ENCODE data around the gene SLCO3A1. TPM values are rescaled to one million over a fixed set of nuclear protein-coding genes. Genes with fewer than 3 reads are reported as not detected.

Gene SLCO3A1
- total and polyA plus RNA-seq, 2 of the 8 experiments (the other 6 are each of a cell fraction or from before 2014, with no cell fraction given): 15.1 to 20.4 TPM

- Histone ChIP-seq H2BK120ac (replicated peaks; ENCODE audit: low read depth, low read length) (no peak overlapping the region), H3K23ac (ENCODE audit: insufficient read length) (no peak overlapping the region), H4K20me1 (replicated peaks in 1 of 2; ENCODE audit: control insufficient read depth in 1 of 2, insufficient read depth in 2 of 2, low read length in 2 of 2) (no peaks in the 10 kb centered on the region), H2BK15ac (ENCODE audit: low read length) (peak overlapping the region; percentile 66; the same call in 1 of the 2 replicates), H3K9me3 (ENCODE audit: insufficient read depth in 2 of 2, low read depth in 1 of 2, low read length in 1 of 2) (no peaks in the 10 kb centered on the region), H3K4me2 (ENCODE audit: insufficient read depth in 1 of 2, low read depth in 2 of 2, low read length in 2 of 2) (0 out of 4 replicates have a peak overlapping the region, but pooled peaks of 1 of the 2 experiments have one; percentile 3), H2AFZ (ENCODE audit: low read length) (no peak overlapping the region), H3K79me1 (ENCODE audit: low read depth, low read length) (no peaks in the 10 kb centered on the region), H2AK5ac (ENCODE audit: low read depth, low read length) (peak overlapping the region; percentile 54; the same call in 1 of the 2 replicates), H3K56ac (replicated peaks; ENCODE audit: insufficient read length, low read depth, low read length) (no peak overlapping the region), H3K36me3 (ENCODE audit: control insufficient read depth in 2 of 4, insufficient read depth in 4 of 4, low read length in 3 of 4) (no peaks in the 10 kb centered on the region), H3K4ac (replicated peaks; ENCODE audit: insufficient read length, low read depth, low read length) (no peak overlapping the region), H3K18ac (ENCODE audit: extremely low read depth, low read length) (no peak overlapping the region; the same call in 1 of the 2 replicates), H2BK20ac (ENCODE audit: low read length) (peak overlapping the region; percentile 11; the same call in 1 of the 2 replicates), H3K79me2 (ENCODE audit: control insufficient read depth in 1 of 2, insufficient read depth in 2 of 2, low read length in 2 of 2) (no peaks in the 10 kb centered on the region), H4K5ac (ENCODE audit: insufficient read length, low read depth, low read length) (no peak overlapping the region), H3K9ac (replicated peaks in 1 of 4; ENCODE audit: extremely low read depth in 1 of 4, low read depth in 3 of 4, low read length in 3 of 4) (no peak overlapping the region), H4K91ac (replicated peaks; ENCODE audit: insufficient read length, low read length) (peak overlapping the region; percentile 8), H4K8ac (ENCODE audit: extremely low read depth, insufficient read depth, low read length) (no peak overlapping the region), H3K27ac (ENCODE audit: low read depth, low read length) (no peak overlapping the region), H3K14ac (ENCODE audit: insufficient read length) (no peak overlapping the region), H2BK5ac (ENCODE audit: low read depth, low read length) (peak overlapping the region; percentile 29; the same call in 1 of the 2 replicates), H3K27me3 (replicated peaks in 1 of 4; ENCODE audit: control insufficient read depth in 3 of 4, extremely low read depth in 1 of 4, insufficient read depth in 3 of 4, low read length in 3 of 4) (no peaks in the 10 kb centered on the region), H3K23me2 (ENCODE audit: low read depth, low read length) (no peaks in the 10 kb centered on the region), H3K4me1 (replicated peaks in 1 of 4; ENCODE audit: control insufficient read depth in 3 of 4, insufficient read depth in 4 of 4, low read length in 3 of 4) (peaks cover 17 to 27% (median 21%) of the 10 kb centered on the region in 4 experiments), H3K4me3 (ENCODE audit: extremely low read depth in 1 of 4, insufficient read depth in 2 of 4, low read depth in 3 of 4, low read length in 4 of 4) (no peak overlapping the region), H2BK12ac (ENCODE audit: low read depth, low read length) (peak overlapping the region; percentile 60)
- DNase-seq (ENCODE audit: low read depth in 1 of 2, low spot score in 2 of 2) (no peak), FAIRE-seq (peak; percentile 32)
- CTCF ChIA-PET (ENCODE audit: partially characterized antibody): interaction anchor here (0.7 to 1.5 kb wide), 4 partner anchors 9 to 132 kb away, joined by 3 read pairs; no protein-coding TSS in a partner anchor
- POLR2A ChIA-PET (ENCODE audit: partially characterized antibody): no interaction called here
- 73% methylated on average over 7 of the region's 7 CpGs; no CpG with 5 or more reads in 1 of the 2 experiments for WGBS, 2 experiments (ENCODE audit: extremely low coverage in 1 of 2, insufficient coverage in 1 of 2, insufficient read length in 1 of 2, insufficient replicate concordance in 2 of 2, low coverage in 1 of 2, low lambda C conversion rate in 2 of 2, missing lambda C conversion rate in 1 of 2)
- TF ChIP-seq JUN (IDR thresholded peaks at IDR 0.05; ENCODE audit: low read depth, low read length): no peak
- TF ChIP-seq MAX (IDR thresholded peaks at IDR 0.05): peak; percentile 78
Measured at GRCh38 chr15:92166029-92166428, 312.5 kb downstream of the SLCO3A1 start.
